ENCODE measurements around the gene TRIM22. TPM values are rescaled to one million over a fixed set of nuclear protein-coding genes. Genes with fewer than 3 reads are reported as not detected.
A peak's percentile ranks its signal among the peaks of the same experiment; 100 is the strongest.
"Not testable (repeated sequence)": the region's sequence is repeated elsewhere in the genome, so short reads cannot be mapped to it uniquely, and the experiment has no call there.

The TRIM22 gene
- total and polyA plus RNA-seq, 7 experiments from 2014 or later: 121 to 340 (median 243) TPM

DNA sequence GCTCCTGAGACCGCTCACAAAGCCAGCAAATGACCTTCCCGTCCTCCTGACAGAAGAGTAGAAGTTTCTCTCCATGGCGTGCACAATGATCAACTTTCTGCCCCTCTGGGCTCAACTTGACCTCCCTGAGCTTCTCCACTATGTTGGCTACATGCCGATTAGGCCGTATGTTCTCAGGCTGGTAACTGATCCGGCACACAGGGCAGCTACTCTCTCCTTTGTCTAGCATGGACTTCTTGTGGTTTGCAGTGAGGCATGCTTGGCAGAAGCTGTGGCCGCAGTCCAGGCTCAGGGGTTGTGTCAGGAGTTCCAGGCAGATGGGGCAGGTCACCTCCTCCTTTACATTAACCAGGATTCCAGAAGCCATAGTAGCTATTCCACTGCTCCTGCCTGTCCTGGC is 9.8 kb upstream of the TRIM22 start:
- H3K4me3 ChIP-seq (ENCODE audit: low read length): no peak overlapping the region

DNA sequence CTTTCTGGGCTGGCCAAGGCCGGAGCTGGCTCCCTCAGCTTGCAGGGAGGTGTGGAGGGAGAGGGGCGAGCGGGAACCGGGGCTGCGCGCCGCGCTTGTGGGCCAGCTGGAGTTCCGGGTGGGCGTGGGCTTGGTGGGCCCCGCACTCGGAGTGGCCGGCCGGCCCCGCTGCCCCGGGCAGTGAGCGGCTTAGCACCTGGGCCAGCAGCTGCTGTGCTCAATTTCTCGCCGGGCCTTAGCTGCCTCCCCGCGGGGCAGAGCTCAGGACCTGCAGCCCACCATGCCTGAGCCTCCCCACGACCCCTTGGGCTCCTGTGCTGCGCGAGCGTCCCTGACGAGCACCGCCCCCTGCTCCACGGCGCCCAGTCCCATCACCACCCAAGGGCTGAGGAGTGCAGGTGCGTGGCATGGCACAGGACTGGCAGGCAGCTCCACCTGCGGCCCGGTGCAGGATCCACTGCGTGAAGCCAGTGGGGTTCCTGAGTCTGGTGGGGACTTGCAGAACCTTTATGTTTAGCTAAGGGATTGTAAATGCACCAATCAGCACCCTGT is 6.6 kb upstream of the TRIM22 start:
- intact Hi-C loops (cut with micrococcal nuclease): loop anchor here (5.0 to 10.0 kb wide), 6 partner anchors 209 to 1062 kb away; partner anchors contain the start of genes ARFIP2 (in 1 of the 2), ILK (in 1 of the 2), OR52E5 (in 1 of the 2) and RRP8 (in 1 of the 2)

More for the DNA sequence above, 9.8 kb upstream of the TRIM22 start:
- peaks cover 0 to 34% (median 8%) of the 10 kb centered on the region in 3 experiments for H3K36me3 ChIP-seq (ENCODE audit: control insufficient read depth in 2 of 3, insufficient read depth in 3 of 3, low read length in 3 of 3)
- ChIA-PET CTCF (no interaction called here), POLR2A (no interaction called here)
- peaks cover 30 to 58% (median 55%) of the 10 kb centered on the region in 7 donors for H3K4me1 Mint-ChIP-seq
- no peak overlapping the region for H3K4me3 Mint-ChIP-seq
- DNase-seq (no peak), ATAC-seq (no peak)
- no peaks in the 10 kb centered on the region for H3K27me3 ChIP-seq (ENCODE audit: control insufficient read depth in 2 of 2, insufficient read depth in 2 of 2, low read length in 2 of 2)
- intact Hi-C loops (cut with micrococcal nuclease): loop anchor here (5.0 to 10.0 kb wide), 6 partner anchors 212 to 1065 kb away; partner anchors contain the start of genes ARFIP2 (in 1 of the 2), ILK (in 1 of the 2), OR52E5 (in 1 of the 2) and RRP8 (in 1 of the 2)
- peak overlapping the region in 3 of 9 donors; percentile 12 to 79 (median 44) for H3K27ac Mint-ChIP-seq
- no peaks in the 10 kb centered on the region for H3K9me3 ChIP-seq (ENCODE audit: control insufficient read depth in 2 of 3, low read length in 3 of 3)
- H3K4me1 ChIP-seq (ENCODE audit: control insufficient read depth in 2 of 2, insufficient read depth in 2 of 2, low read length in 2 of 2): peaks cover 0 to 7% of the 10 kb centered on the region in 2 donors
- H3K27ac ChIP-seq (ENCODE audit: low read depth, low read length): no peak overlapping the region
- H3K27me3 Mint-ChIP-seq: no peaks in the 10 kb centered on the region
- H3K36me3 Mint-ChIP-seq: peaks cover 17 to 43% (median 35%) of the 10 kb centered on the region in 5 donors
- peaks cover 0 to 3% (median 0%) of the 10 kb centered on the region in 11 donors for H3K9me3 Mint-ChIP-seq

DNA sequence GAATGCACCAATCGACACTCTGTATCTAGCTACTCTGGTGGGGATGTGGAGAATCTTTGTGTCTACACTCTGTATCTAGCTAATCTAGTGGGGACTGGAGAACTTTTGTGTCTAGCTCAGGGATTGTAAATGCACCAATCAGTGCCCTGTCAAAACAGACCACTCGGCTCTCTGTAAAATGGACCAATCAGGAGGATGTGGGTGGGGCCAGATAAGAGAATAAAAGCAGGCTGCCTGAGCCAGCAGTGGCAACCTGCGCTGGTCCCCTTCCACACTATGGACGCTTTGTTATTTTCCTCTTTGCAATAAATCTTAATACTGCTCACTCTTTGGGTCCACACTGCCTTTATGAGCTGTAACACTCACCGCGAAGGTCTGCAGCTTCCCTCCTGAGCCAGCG is 6.0 kb upstream of the TRIM22 start:
- Histone ChIP-seq H3K27ac (ENCODE audit: low read depth, low read length) (peak overlapping the region; percentile 76), H3K36me3 (ENCODE audit: control insufficient read depth in 2 of 3, insufficient read depth in 3 of 3, low read length in 3 of 3) (peaks cover 0 to 21% (median 8%) of the 10 kb centered on the region in 3 experiments)
- not testable (repeated sequence) for ATAC-seq

More for the DNA sequence above, 6.6 kb upstream of the TRIM22 start:
- Mint-ChIP-seq H3K36me3 (peaks cover 17 to 29% (median 26%) of the 10 kb centered on the region in 5 donors), H3K27ac (peak overlapping the region in 4 of 9 donors; percentile 93 to 96 (median 95)), H3K4me3 (peak overlapping the region in 9 of 10 donors; percentile 81 to 99 (median 94)), H3K4me1 (peaks cover 32 to 78% (median 68%) of the 10 kb centered on the region in 7 donors)
- CTCF ChIA-PET: interaction anchor here (0.7 to 2.9 kb wide), 2 partner anchors 19 to 28 kb away, joined by 4 to 14 read pairs; no protein-coding TSS in a partner anchor
- not testable (repeated sequence) for H3K4me3 ChIP-seq (ENCODE audit: low read length); H3K27ac ChIP-seq (ENCODE audit: low read depth, low read length); H3K9me3 ChIP-seq (ENCODE audit: control insufficient read depth in 2 of 3, low read length in 3 of 3); H3K9me3 Mint-ChIP-seq; H3K27me3 Mint-ChIP-seq; H3K27me3 ChIP-seq (ENCODE audit: control insufficient read depth in 2 of 2, insufficient read depth in 2 of 2, low read length in 2 of 2); ATAC-seq; DNase-seq
- POLR2A ChIA-PET: interaction anchor here (0.7 kb wide), 2 partner anchors 9 to 58 kb away, joined by 3 to 4 read pairs; no protein-coding TSS in a partner anchor
- peaks cover 4 to 11% of the 10 kb centered on the region in 2 donors for H3K4me1 ChIP-seq (ENCODE audit: control insufficient read depth in 2 of 2, insufficient read depth in 2 of 2, low read length in 2 of 2)
- H3K36me3 ChIP-seq (ENCODE audit: control insufficient read depth in 2 of 3, insufficient read depth in 3 of 3, low read length in 3 of 3): peaks cover 0 to 28% (median 8%) of the 10 kb centered on the region in 3 experiments

DNA sequence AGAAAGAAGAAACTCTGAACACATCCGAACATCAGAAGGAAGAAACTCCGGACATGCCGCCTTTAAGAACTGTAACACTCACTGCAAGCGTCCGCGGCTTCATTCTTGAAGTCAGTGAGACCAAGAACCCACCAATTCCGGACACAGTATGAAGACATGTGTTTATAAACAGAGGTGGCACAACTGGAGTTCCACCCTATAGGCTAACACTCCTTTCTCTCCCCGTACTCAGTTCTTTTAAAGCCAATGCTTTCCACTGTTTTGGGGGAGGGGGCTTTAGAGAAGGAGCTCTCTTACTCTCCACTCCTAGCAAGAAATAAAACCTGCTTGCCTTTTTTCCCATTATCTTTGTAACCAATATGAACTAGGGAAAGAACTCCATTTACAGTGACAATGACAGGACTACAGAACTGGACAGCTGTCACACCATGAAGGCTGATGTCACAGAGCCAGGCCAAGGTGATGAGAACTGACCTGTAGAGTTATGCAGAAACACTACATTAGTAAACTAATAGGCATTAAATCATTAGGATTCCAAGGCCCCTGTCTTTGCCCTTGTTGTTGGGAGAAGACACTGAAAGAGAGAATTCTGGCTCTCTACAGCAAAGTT is 5.4 kb upstream of the TRIM22 start:
- Histone ChIP-seq H3K4me3 (ENCODE audit: low read length) (peak overlapping the region; percentile 90), H3K27me3 (ENCODE audit: control insufficient read depth in 2 of 2, insufficient read depth in 2 of 2, low read length in 2 of 2) (no peaks in the 10 kb centered on the region), H3K9me3 (ENCODE audit: control insufficient read depth in 2 of 3, low read length in 3 of 3) (no peaks in the 10 kb centered on the region), H3K27ac (ENCODE audit: low read depth, low read length) (peak overlapping the region; percentile 76), H3K4me1 (ENCODE audit: control insufficient read depth in 2 of 2, insufficient read depth in 2 of 2, low read length in 2 of 2) (peaks cover 9 to 21% of the 10 kb centered on the region in 2 donors), H3K36me3 (ENCODE audit: control insufficient read depth in 2 of 3, insufficient read depth in 3 of 3, low read length in 3 of 3) (peaks cover 0 to 16% (median 8%) of the 10 kb centered on the region in 3 experiments)
- H3K27me3 Mint-ChIP-seq: no peaks in the 10 kb centered on the region
- intact Hi-C loops (cut with micrococcal nuclease): loop anchor here (1.0 to 10.0 kb wide), 14 partner anchors 8 to 1075 kb away; partner anchors contain the start of genes OR52N2 (in 2 of the 2), ARFIP2 (in 1 of the 2), ILK (in 1 of the 2) and OR52E5 (in 1 of the 2)
- peak overlapping the region; percentile 90 to 98 (median 95) for H3K27ac Mint-ChIP-seq
- ATAC-seq (no peak), DNase-seq (no peak)
- peak overlapping the region; percentile 81 to 99 (median 94) for H3K4me3 Mint-ChIP-seq
- H3K4me1 Mint-ChIP-seq: peaks cover 34 to 83% (median 67%) of the 10 kb centered on the region in 7 donors
- peaks cover 0 to 3% (median 0%) of the 10 kb centered on the region in 11 donors for H3K9me3 Mint-ChIP-seq
- H3K36me3 Mint-ChIP-seq: peaks cover 10 to 18% (median 14%) of the 10 kb centered on the region in 5 donors
- POLR2A ChIA-PET: interaction anchor here (0.7 to 3.4 kb wide), 6 partner anchors 9 to 46 kb away, joined by 3 to 22 read pairs (median 4); no protein-coding TSS in a partner anchor
- CTCF ChIA-PET: interaction anchor here (0.8 to 2.9 kb wide), 11 partner anchors 12 to 679 kb away, joined by 3 to 14 read pairs (median 5); partner anchors contain the start of genes OR52N2 and TRIM34

More for the DNA sequence above, 6.0 kb upstream of the TRIM22 start:
- peak overlapping the region; percentile 90 for H3K4me3 ChIP-seq (ENCODE audit: low read length)
- peak in 4 of 9 donors; percentile 19 to 32 (median 27) for DNase-seq
- peaks cover 4 to 16% of the 10 kb centered on the region in 2 donors for H3K4me1 ChIP-seq (ENCODE audit: control insufficient read depth in 2 of 2, insufficient read depth in 2 of 2, low read length in 2 of 2)
- ChIA-PET CTCF (interaction anchor here (0.7 to 2.9 kb wide), 4 partner anchors 18 to 680 kb away, joined by 3 to 14 read pairs (median 5); no protein-coding TSS in a partner anchor), POLR2A (interaction anchor here (0.7 to 3.4 kb wide), 4 partner anchors 15 to 58 kb away, joined by 3 to 22 read pairs (median 9); no protein-coding TSS in a partner anchor)
- Mint-ChIP-seq H3K4me1 (peaks cover 34 to 83% (median 68%) of the 10 kb centered on the region in 7 donors), H3K4me3 (peak overlapping the region; percentile 81 to 99 (median 94)), H3K36me3 (peaks cover 15 to 23% (median 19%) of the 10 kb centered on the region in 5 donors), H3K27ac (peak overlapping the region; percentile 90 to 98 (median 95))
- H3K9me3 ChIP-seq (ENCODE audit: control insufficient read depth in 2 of 3, low read length in 3 of 3); H3K9me3 Mint-ChIP-seq; H3K27me3 ChIP-seq (ENCODE audit: control insufficient read depth in 2 of 2, insufficient read depth in 2 of 2, low read length in 2 of 2); H3K27me3 Mint-ChIP-seq: not testable (repeated sequence)
- intact Hi-C loops (cut with micrococcal nuclease): loop anchor here (1.0 to 10.0 kb wide), 14 partner anchors 9 to 1075 kb away; partner anchors contain the start of genes OR52N2 (in 2 of the 2), ARFIP2 (in 1 of the 2), ILK (in 1 of the 2) and OR52E5 (in 1 of the 2)

DNA sequence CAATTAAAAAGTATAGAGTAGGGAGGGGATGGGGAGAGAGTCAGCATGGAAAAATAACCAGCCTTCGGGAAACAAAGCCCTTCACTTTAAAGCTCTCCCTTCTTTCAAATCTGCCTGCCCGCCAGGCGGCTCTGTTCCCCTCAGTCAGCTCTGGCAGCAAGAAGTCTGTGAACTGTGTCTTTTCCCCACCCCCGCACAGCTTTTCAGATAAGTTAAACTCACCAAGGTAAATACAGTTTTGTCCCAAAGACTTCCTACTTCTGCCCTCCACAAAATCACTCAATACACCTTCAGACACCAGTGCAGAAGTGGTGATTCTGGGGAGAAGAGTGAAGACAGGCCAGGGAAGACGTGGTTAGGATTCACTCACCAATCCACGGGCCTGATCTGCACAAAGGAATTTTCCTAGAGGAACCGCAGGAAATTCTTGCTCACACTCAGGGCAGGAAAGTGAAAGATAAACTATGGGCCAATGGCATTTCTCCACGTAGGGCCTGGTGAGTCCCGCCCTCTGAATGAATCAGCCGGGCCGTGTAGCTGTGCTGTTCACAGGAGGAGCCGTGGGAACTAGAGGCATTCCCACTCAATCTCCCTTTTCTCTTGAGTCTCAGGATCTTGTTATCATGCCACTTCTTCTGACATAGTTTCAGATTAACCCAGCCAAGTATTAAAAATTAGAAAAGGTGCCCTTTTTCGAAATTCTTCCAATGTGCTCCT is 4.8 kb upstream of the TRIM22 start, which contains the start of gene TRIM5:
TSS of gene TRIM5 (minus strand) at position 429 of the 717 bp plus-strand sequence. CDS start 4,897 bp downstream, outside the sequence.
- Histone ChIP-seq H3K9me3 (ENCODE audit: control insufficient read depth in 2 of 3, low read length in 3 of 3) (no peaks in the 10 kb centered on the region), H3K27me3 (ENCODE audit: control insufficient read depth in 2 of 2, insufficient read depth in 2 of 2, low read length in 2 of 2) (no peaks in the 10 kb centered on the region), H3K4me3 (ENCODE audit: low read length) (peak within 1 kb of the TSS; percentile 90), H3K27ac (ENCODE audit: low read depth, low read length) (peak within 1 kb of the TSS; percentile 76), H3K4me1 (ENCODE audit: control insufficient read depth in 2 of 2, insufficient read depth in 2 of 2, low read length in 2 of 2) (peaks cover 9 to 23% of the 10 kb centered on the region in 2 donors), H3K36me3 (ENCODE audit: control insufficient read depth in 2 of 3, insufficient read depth in 3 of 3, low read length in 3 of 3) (peaks cover 0 to 10% (median 3%) of the 10 kb centered on the region in 3 experiments)
- Mint-ChIP-seq H3K4me3 (peak within 1 kb of the TSS; percentile 81 to 99 (median 94)), H3K36me3 (peaks cover 3 to 12% (median 8%) of the 10 kb centered on the region in 5 donors), H3K27me3 (no peaks in the 10 kb centered on the region), H3K4me1 (peaks cover 28 to 83% (median 66%) of the 10 kb centered on the region in 7 donors), H3K27ac (peak within 1 kb of the TSS; percentile 90 to 98 (median 95)), H3K9me3 (peaks cover 0 to 3% (median 0%) of the 10 kb centered on the region in 11 donors)
- DNase-seq (peak; percentile 37 to 86 (median 83)), ATAC-seq (peak; percentile 90)
- POLR2A ChIA-PET: interaction anchor here (0.7 to 3.4 kb wide), 6 partner anchors 9 to 47 kb away, joined by 3 to 22 read pairs (median 4); no protein-coding TSS in a partner anchor
- intact Hi-C loops (cut with micrococcal nuclease): loop anchor here (1.0 to 10.0 kb wide), 17 partner anchors 7 to 1076 kb away; partner anchors contain the start of genes ARFIP2 (in 2 of the 2), OR52N2 (in 2 of the 2), TIMM10B (in 2 of the 2) and FHIP1B (in 1 of the 2)
- CTCF ChIA-PET: interaction anchor here (0.5 to 2.9 kb wide), 13 partner anchors 12 to 678 kb away, joined by 3 to 14 read pairs (median 5); partner anchors contain the start of genes OR52N2 and TRIM34
